Smooth muscle cell of the coronary artery (primary cell): Measurements from ENCODE around the gene HNRNPA3. TPM values are rescaled to one million over a fixed set of nuclear protein-coding genes. Genes with fewer than 3 reads are reported as not detected.

ENCODE experiments used
- total RNA-seq: library from RNA; depleted of rRNA; stranded (reverse); fragments of >200 nt; gene quantifications from 2 replicates; pipeline ENCODE4 v1.2.3, GENCODE V29; 2014; ENCODE audit warnings: low replicate concordance

The HNRNPA3 gene
- total RNA-seq, result 8.1 and 32.2 TPM in 2 replicates

GRCh38 chr2:177212106-177212890, at the start of gene HNRNPA3:
TSS of gene HNRNPA3 (plus strand) at chr2:177212794. CDS start at chr2:177212800, 6 bp downstream.

GRCh38 chr2:177264693-177265587, 52.3 kb downstream of the HNRNPA3 start, which contains the start of gene NFE2L2:
TSS of gene NFE2L2 (minus strand) at chr2:177264727. CDS start at chr2:177264576, 151 bp downstream.

Other genes with a start within 250 kb of the HNRNPA3 start
- gene NFE2L2, start 51.9 kb downstream of the HNRNPA3 start, total RNA-seq, result 53.1 and 61.8 TPM in 2 replicates
- 26.2 and 72.9 TPM in 2 replicates for gene AGPS, start 180.0 kb downstream of the HNRNPA3 start, total RNA-seq